ENCODE measurements around the gene TTC7B.

DNA sequence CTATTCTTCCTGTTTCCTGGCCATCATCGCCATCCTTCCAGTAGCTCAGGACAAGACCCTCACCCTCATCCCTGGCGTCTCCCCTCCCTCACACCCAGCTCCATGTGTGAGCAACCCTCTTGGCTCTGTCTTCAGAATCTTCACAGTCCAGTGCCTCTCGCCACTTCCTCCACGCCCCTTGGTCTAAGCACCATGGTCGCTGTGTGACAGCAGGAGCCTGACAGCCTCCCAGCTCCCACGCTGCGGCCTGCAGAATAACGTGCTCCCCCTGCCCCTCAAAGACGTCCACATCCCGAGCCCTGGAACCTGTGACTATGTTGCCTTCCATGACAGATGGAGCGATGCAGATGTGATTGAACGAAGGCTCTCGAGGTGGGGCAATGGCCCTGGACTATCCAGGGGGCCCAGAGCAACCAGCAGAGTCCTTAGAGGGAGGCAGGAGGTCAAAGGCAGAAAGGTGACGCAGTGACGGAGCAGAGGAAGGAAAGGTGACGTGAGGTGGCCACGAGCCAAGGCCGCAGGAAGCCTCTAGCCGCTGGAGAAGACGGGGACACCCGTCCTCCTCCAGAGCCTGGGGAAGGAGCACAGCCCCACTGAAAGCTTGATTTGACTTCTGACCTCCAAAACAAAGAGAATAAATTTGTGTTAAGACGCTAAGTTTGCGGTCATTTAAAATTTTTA, 279.6 kb downstream of the TTC7B start:
- TF ChIP-seq CTCF (IDR thresholded peaks at IDR 0.05) (no peak), POLR2A (IDR thresholded peaks at IDR 0.05) (no peak)

All from Peyer's patch (tissue), 4 donors.